Hippocampal formation (tissue), 2 donors: Measurements from ENCODE around the gene SLC46A1.
"Not testable (repeated sequence)": the region's sequence is repeated elsewhere in the genome, so short reads cannot be mapped to it uniquely, and the experiment has no call there.

Experiments used
- DNase-seq, 2 donors: peaks; one replicate each; lab custom pipeline; 2025; lab: John Stamatoyannopoulos, UW

SLC46A1 gene

GRCh38 chr17:28405632-28406472 is at the start of gene SLC46A1:
SLC46A1 (minus strand) TSS chr17:28406212; CDS start chr17:28406114, 98 bp downstream.
- peak; percentile 39 to 57 for DNase-seq

- no peak for DNase-seq
Measured at GRCh38 chr17:28449859-28450258, 43.8 kb upstream of the SLC46A1 start.

GRCh38 chr17:28447396-28447760 is 41.4 kb upstream of the SLC46A1 start:
- DNase-seq, result no peak

GRCh38 chr17:28446716-28447395 is 40.8 kb upstream of the SLC46A1 start:
- DNase-seq, result no peak

- no peak for DNase-seq
Measured at GRCh38 chr17:28443901-28444638, 38.1 kb upstream of the SLC46A1 start.

- not testable (repeated sequence) for DNase-seq
Measured at GRCh38 chr17:28434326-28434725, 28.3 kb upstream of the SLC46A1 start.

- DNase-seq, result no peak
Measured at GRCh38 chr17:28433721-28434120, 27.7 kb upstream of the SLC46A1 start.

- DNase-seq, result not testable (repeated sequence)
Measured at GRCh38 chr17:28427982-28428381, 22.0 kb upstream of the SLC46A1 start.

GRCh38 chr17:28427371-28427770 is 21.4 kb upstream of the SLC46A1 start:
- DNase-seq, result no peak

GRCh38 chr17:28426081-28426519 is 20.1 kb upstream of the SLC46A1 start:
- DNase-seq, result no peak

- no peak for DNase-seq
Measured at GRCh38 chr17:28425206-28425605, 19.2 kb upstream of the SLC46A1 start.

GRCh38 chr17:28421787-28422305 is 15.8 kb upstream of the SLC46A1 start:
- no peak for DNase-seq

GRCh38 chr17:28416703-28417311 is 10.8 kb upstream of the SLC46A1 start:
- DNase-seq, result no peak

- no peak for DNase-seq
Measured at GRCh38 chr17:28415886-28416285, 9.9 kb upstream of the SLC46A1 start.

GRCh38 chr17:28413804-28414203 is 7.8 kb upstream of the SLC46A1 start:
- no peak for DNase-seq

- no peak for DNase-seq
Measured at GRCh38 chr17:28412099-28412498, 6.1 kb upstream of the SLC46A1 start.

- no peak for DNase-seq
Measured at GRCh38 chr17:28407974-28408306, 1.9 kb upstream of the SLC46A1 start.

GRCh38 chr17:28407130-28407973 is 1.3 kb upstream of the SLC46A1 start:
- no peak for DNase-seq

GRCh38 chr17:28406473-28406814 is 432 bp upstream of the SLC46A1 start:
- DNase-seq, result no peak

- DNase-seq, result peak in 1 of 2 donors; percentile 9
Measured at GRCh38 chr17:28404812-28405570, 1.0 kb downstream of the SLC46A1 start.
